Measurements from ENCODE around the gene MAP3K1. TPM values are rescaled to one million over a fixed set of nuclear protein-coding genes. Genes with fewer than 3 reads are reported as not detected.
"Not testable (repeated sequence)": the region's sequence is repeated elsewhere in the genome, so short reads cannot be mapped to it uniquely, and the experiment has no call there.

Gene MAP3K1
- total RNA-seq, 6 donors from 2014 or later = 10.9 to 29.2 (median 23.3) TPM

GRCh38 chr5:56774957-56775356 is 40.4 kb upstream of the MAP3K1 start:
- TF ChIP-seq EP300 (IDR thresholded peaks at IDR 0.05) = no peak
- TF ChIP-seq POLR2AphosphoS5 (IDR thresholded peaks at IDR 0.05) = no peak
- TF ChIP-seq CTCF (IDR thresholded peaks at IDR 0.05) = no peak
- TF ChIP-seq POLR2A (IDR thresholded peaks at IDR 0.05) = no peak

GRCh38 chr5:56776212-56776846 is 39.0 kb upstream of the MAP3K1 start:
- not testable (repeated sequence) for DNase-seq; H3K4me1 ChIP-seq; H3K27ac ChIP-seq; ATAC-seq (ENCODE audit: low FRiP score in 2 of 2); H3K9me3 ChIP-seq; H3K27me3 ChIP-seq; H3K4me3 ChIP-seq; H3K36me3 ChIP-seq
- 77 to 84% methylated on average over 2 of the region's 2 CpGs for WGBS, 2 donors

More at GRCh38 chr5:56774957-56775356, 40.4 kb upstream of the MAP3K1 start:
- no peak for ATAC-seq (ENCODE audit: low FRiP score in 2 of 2)
- no peaks in the 10 kb centered on the region for H3K36me3 ChIP-seq
- H3K27ac ChIP-seq = no peak overlapping the region
- H3K27me3 ChIP-seq = no peaks in the 10 kb centered on the region
- no peak overlapping the region for H3K4me3 ChIP-seq
- H3K4me1 ChIP-seq = no peaks in the 10 kb centered on the region
- no peaks in the 10 kb centered on the region for H3K9me3 ChIP-seq
- no peak for DNase-seq
- 39 to 53% methylated on average over 3 of the region's 3 CpGs for WGBS, 2 donors

GRCh38 chr5:56783261-56783660 is 32.1 kb upstream of the MAP3K1 start:
- WGBS, 2 donors = 88 to 90% methylated on average over 2 of the region's 2 CpGs
- no peaks in the 10 kb centered on the region for H3K27me3 ChIP-seq
- ATAC-seq (ENCODE audit: low FRiP score in 2 of 2) (no peak), DNase-seq (no peak)
- H3K36me3 ChIP-seq = no peaks in the 10 kb centered on the region
- TF ChIP-seq POLR2A (IDR thresholded peaks at IDR 0.05) (no peak), POLR2AphosphoS5 (IDR thresholded peaks at IDR 0.05) (no peak), CTCF (IDR thresholded peaks at IDR 0.05) (no peak), EP300 (IDR thresholded peaks at IDR 0.05) (no peak)
- no peaks in the 10 kb centered on the region for H3K9me3 ChIP-seq
- no peak overlapping the region for H3K4me3 ChIP-seq
- H3K4me1 ChIP-seq = no peaks in the 10 kb centered on the region
- no peak overlapping the region for H3K27ac ChIP-seq

GRCh38 chr5:56786346-56786745 is 29.0 kb upstream of the MAP3K1 start:
- H3K27me3 ChIP-seq = no peaks in the 10 kb centered on the region
- no peaks in the 10 kb centered on the region for H3K9me3 ChIP-seq
- WGBS, 2 donors = 92 to 94% methylated on average over 2 of the region's 2 CpGs
- no peak overlapping the region for H3K27ac ChIP-seq
- TF ChIP-seq POLR2AphosphoS5 (IDR thresholded peaks at IDR 0.05) (no peak), CTCF (IDR thresholded peaks at IDR 0.05) (no peak), POLR2A (IDR thresholded peaks at IDR 0.05) (no peak), EP300 (IDR thresholded peaks at IDR 0.05) (no peak)
- H3K4me3 ChIP-seq = no peak overlapping the region
- no peak for ATAC-seq (ENCODE audit: low FRiP score in 2 of 2)
- no peaks in the 10 kb centered on the region for H3K4me1 ChIP-seq
- DNase-seq = no peak
- H3K36me3 ChIP-seq = no peaks in the 10 kb centered on the region

GRCh38 chr5:56791396-56791795 is 24.0 kb upstream of the MAP3K1 start:
- no peak for DNase-seq
- H3K4me3 ChIP-seq = no peak overlapping the region
- 87 to 95% methylated on average over 3 of the region's 3 CpGs for WGBS, 2 donors
- H3K27ac ChIP-seq = no peak overlapping the region
- TF ChIP-seq POLR2AphosphoS5 (IDR thresholded peaks at IDR 0.05) (no peak), POLR2A (IDR thresholded peaks at IDR 0.05) (no peak), CTCF (IDR thresholded peaks at IDR 0.05) (no peak), EP300 (IDR thresholded peaks at IDR 0.05) (no peak)
- no peak for ATAC-seq (ENCODE audit: low FRiP score in 2 of 2)
- H3K27me3 ChIP-seq = no peaks in the 10 kb centered on the region
- no peaks in the 10 kb centered on the region for H3K9me3 ChIP-seq
- H3K4me1 ChIP-seq = no peaks in the 10 kb centered on the region
- no peaks in the 10 kb centered on the region for H3K36me3 ChIP-seq

Data from upper lobe of left lung (tissue), 6 donors.